HG03159 (cell line): ENCODE results near the gene TNFRSF17.
"Not testable (repeated sequence)": the region's sequence is repeated elsewhere in the genome, so short reads cannot be mapped to it uniquely, and the experiment has no call there.

Experiments
- ATAC-seq: cut with Tn5 transposase; IDR thresholded peaks from one replicate; pipeline ENCODE4 v1.9.1; 2021; ENCODE audit warnings: mild to moderate bottlenecking, moderate library complexity; ENCODE audit not compliant: unreplicated experiment

The TNFRSF17 gene

GRCh38 chr16:11968577-11968976, 3.6 kb downstream of the TNFRSF17 start:
- no peak for ATAC-seq

- not testable (repeated sequence) for ATAC-seq
Measured at GRCh38 chr16:11970292-11970691, 5.3 kb downstream of the TNFRSF17 start.

- ATAC-seq, result no peak
Measured at GRCh38 chr16:11972128-11972527, 7.1 kb downstream of the TNFRSF17 start.

- ATAC-seq, result no peak
Measured at GRCh38 chr16:11973070-11973469, 8.1 kb downstream of the TNFRSF17 start.

GRCh38 chr16:11976850-11977375, 11.9 kb downstream of the TNFRSF17 start:
- ATAC-seq, result peak; percentile 3

- ATAC-seq, result no peak
Measured at GRCh38 chr16:11977376-11978041, 12.5 kb downstream of the TNFRSF17 start.

GRCh38 chr16:11978080-11978479, 13.1 kb downstream of the TNFRSF17 start:
- ATAC-seq, result no peak

GRCh38 chr16:11979013-11979672, 14.1 kb downstream of the TNFRSF17 start:
- no peak for ATAC-seq

GRCh38 chr16:11980136-11980844, 15.3 kb downstream of the TNFRSF17 start:
- no peak for ATAC-seq

- no peak for ATAC-seq
Measured at GRCh38 chr16:11985250-11985649, 20.2 kb downstream of the TNFRSF17 start.

- ATAC-seq, result no peak
Measured at GRCh38 chr16:11986521-11987057, 21.6 kb downstream of the TNFRSF17 start.

- ATAC-seq, result no peak
Measured at GRCh38 chr16:11988258-11988978, 23.4 kb downstream of the TNFRSF17 start.

GRCh38 chr16:11990702-11991390, 25.8 kb downstream of the TNFRSF17 start:
- ATAC-seq, result no peak

- no peak for ATAC-seq
Measured at GRCh38 chr16:11992008-11992584, 27.1 kb downstream of the TNFRSF17 start.

- ATAC-seq, result no peak
Measured at GRCh38 chr16:11992586-11993524, 27.8 kb downstream of the TNFRSF17 start.

- ATAC-seq, result no peak
Measured at GRCh38 chr16:11994143-11995119, 29.4 kb downstream of the TNFRSF17 start.
